ENCODE results near the gene CD320. TPM values are rescaled to one million over a fixed set of nuclear protein-coding genes. Genes with fewer than 3 reads are reported as not detected.
"Not testable (repeated sequence)": the region's sequence is repeated elsewhere in the genome, so short reads cannot be mapped to it uniquely, and the experiment has no call there.

CD320 gene
- polyA plus RNA-seq, 1 donor (not counting 4 experiments of a cell fraction or from before 2014, with no cell fraction given): 14.1 TPM

DNA sequence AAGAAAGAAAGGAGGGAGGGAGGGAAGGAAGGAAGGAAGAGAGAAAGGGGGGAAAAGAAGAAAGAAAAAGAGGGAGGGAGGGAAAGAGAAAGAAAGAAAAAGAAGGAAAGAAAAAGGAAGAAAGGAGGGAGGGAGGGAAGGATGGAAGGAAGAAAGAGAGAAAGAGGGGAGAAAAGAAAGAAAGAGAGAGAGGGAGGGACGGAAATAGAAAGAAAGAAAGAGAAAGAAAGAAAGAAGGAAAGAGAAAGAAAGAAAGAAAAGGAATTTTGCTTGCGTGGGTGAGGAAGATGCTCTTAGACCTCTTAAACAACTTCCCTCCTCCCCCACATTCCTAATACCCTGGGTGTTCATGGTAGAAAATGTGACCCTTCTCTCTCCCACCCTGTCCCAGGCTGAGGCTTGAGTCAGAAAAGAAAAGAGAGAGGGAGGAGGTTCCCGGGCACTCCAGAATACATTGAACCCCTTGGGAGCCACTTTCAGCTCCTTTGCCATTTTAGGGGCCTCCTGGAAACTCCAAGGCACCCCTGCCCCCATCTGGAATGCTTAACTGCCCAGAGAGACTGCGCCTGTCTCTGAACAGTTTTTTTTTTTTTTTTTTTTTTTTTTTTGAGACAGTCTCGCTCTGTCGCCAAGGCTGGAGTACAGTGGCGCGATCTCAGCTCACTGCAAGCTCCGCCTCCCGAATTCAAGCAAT is 44.1 kb upstream of the CD320 start:
- Histone ChIP-seq H3K9me1 (ENCODE audit: control insufficient read depth, extremely low read depth, insufficient read depth, low read length) (no peaks in the 10 kb centered on the region), H3K79me2 (ENCODE audit: control insufficient read depth, insufficient read depth, low read length) (no peaks in the 10 kb centered on the region), H3K4me3 (ENCODE audit: control insufficient read depth in 2 of 3, extremely low read depth in 1 of 3, insufficient read depth in 2 of 3, low read depth in 1 of 3, low read length in 3 of 3) (no peak overlapping the region), H3K9me3 (ENCODE audit: control insufficient read depth, low read depth, low read length) (no peaks in the 10 kb centered on the region), H4K20me1 (ENCODE audit: control insufficient read depth, extremely low read depth, insufficient read depth, low read length) (no peaks in the 10 kb centered on the region), H3K27me3 (ENCODE audit: control insufficient read depth, extremely low read depth, insufficient read depth, low read length) (no peaks in the 10 kb centered on the region), H3K4me1 (ENCODE audit: control insufficient read depth, extremely low read depth, insufficient read depth, low read length) (peaks cover 16% of the 10 kb centered on the region), H2AFZ (ENCODE audit: control insufficient read depth, low read length) (no peak overlapping the region), H3K27ac (ENCODE audit: control insufficient read depth, insufficient read depth, low read length) (no peak overlapping the region), H3K9ac (ENCODE audit: control insufficient read depth, extremely low read depth, insufficient read depth, low read length) (no peak overlapping the region), H3K36me3 (ENCODE audit: control insufficient read depth in 2 of 2, extremely low read depth in 1 of 2, insufficient read depth in 2 of 2, low read length in 2 of 2) (no peaks in the 10 kb centered on the region), H3K4me2 (ENCODE audit: control insufficient read depth, extremely low read depth, insufficient read depth, low read depth, low read length) (peak overlapping the region; percentile 37)
- DNase-seq (ENCODE audit: low read depth, low spot score): no peak
- FAIRE-seq: no peak
- no peak for TF ChIP-seq EZH2 (IDR thresholded peaks at IDR 0.05; ENCODE audit: low read length)
- TF ChIP-seq, protein P1, sequence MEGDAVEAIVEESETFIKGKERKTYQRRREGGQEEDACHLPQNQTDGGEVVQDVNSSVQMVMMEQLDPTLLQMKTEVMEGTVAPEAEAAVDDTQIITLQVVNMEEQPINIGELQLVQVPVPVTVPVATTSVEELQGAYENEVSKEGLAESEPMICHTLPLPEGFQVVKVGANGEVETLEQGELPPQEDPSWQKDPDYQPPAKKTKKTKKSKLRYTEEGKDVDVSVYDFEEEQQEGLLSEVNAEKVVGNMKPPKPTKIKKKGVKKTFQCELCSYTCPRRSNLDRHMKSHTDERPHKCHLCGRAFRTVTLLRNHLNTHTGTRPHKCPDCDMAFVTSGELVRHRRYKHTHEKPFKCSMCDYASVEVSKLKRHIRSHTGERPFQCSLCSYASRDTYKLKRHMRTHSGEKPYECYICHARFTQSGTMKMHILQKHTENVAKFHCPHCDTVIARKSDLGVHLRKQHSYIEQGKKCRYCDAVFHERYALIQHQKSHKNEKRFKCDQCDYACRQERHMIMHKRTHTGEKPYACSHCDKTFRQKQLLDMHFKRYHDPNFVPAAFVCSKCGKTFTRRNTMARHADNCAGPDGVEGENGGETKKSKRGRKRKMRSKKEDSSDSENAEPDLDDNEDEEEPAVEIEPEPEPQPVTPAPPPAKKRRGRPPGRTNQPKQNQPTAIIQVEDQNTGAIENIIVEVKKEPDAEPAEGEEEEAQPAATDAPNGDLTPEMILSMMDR (optimal IDR thresholded peaks at IDR 0.05 in 1 of 3, IDR thresholded peaks at IDR 0.05 in 1 of 3, conservative IDR thresholded peaks at IDR 0.05 in 1 of 3; ENCODE audit: extremely low read depth in 1 of 3, insufficient read depth in 2 of 3, low read length in 3 of 3): no peak
- dilution Hi-C loops (cut with MboI; ENCODE audit: extremely low pct_ligation_motif_present, low sequenced_read_pairs): no loop called here

DNA sequence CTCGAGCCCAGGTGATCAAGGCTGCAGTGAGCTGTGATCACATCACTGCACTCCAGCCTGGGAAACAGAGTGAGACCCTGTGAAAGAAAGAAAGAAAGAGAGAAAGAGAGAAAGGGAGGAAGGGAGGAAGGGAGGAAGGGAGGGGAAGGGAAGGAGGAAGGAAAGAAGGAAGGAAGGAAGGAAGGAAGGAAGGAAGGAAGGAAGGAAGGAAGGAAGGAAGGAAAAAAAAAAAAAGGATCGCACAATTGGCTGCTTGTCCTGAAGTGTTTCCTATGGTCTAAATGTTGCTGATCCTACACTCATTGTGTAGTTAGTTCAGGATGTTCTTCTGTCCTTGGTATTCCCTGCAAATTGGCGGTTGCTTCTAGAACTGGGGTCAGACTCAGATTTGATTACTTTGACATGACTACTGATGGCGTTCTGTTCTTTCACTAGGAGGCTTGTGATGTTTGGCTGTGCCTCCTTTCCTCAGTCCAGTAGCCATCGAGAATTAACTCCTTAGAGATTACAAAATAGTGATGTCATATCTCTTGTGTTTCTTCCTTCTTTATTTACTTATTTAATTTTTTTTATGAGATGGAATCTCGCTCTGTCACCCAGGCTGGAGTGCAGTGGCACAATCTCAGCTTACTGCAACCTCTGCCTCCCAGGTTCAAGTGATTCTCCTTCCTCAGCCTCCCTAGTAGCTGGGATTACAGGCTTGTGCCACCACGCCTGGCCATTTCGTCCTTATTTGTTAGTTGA is 41.6 kb upstream of the CD320 start:
- H3K36me3 ChIP-seq (ENCODE audit: control insufficient read depth in 2 of 2, extremely low read depth in 1 of 2, insufficient read depth in 2 of 2, low read length in 2 of 2); H3K4me2 ChIP-seq (ENCODE audit: control insufficient read depth, extremely low read depth, insufficient read depth, low read depth, low read length); H3K27me3 ChIP-seq (ENCODE audit: control insufficient read depth, extremely low read depth, insufficient read depth, low read length); DNase-seq (ENCODE audit: low read depth, low spot score); FAIRE-seq; dilution Hi-C loops (cut with MboI; ENCODE audit: extremely low pct_ligation_motif_present, low sequenced_read_pairs); H3K4me1 ChIP-seq (ENCODE audit: control insufficient read depth, extremely low read depth, insufficient read depth, low read length); H3K9ac ChIP-seq (ENCODE audit: control insufficient read depth, extremely low read depth, insufficient read depth, low read length); H3K9me3 ChIP-seq (ENCODE audit: control insufficient read depth, low read depth, low read length); H3K9me1 ChIP-seq (ENCODE audit: control insufficient read depth, extremely low read depth, insufficient read depth, low read length); H3K27ac ChIP-seq (ENCODE audit: control insufficient read depth, insufficient read depth, low read length); H4K20me1 ChIP-seq (ENCODE audit: control insufficient read depth, extremely low read depth, insufficient read depth, low read length); H3K79me2 ChIP-seq (ENCODE audit: control insufficient read depth, insufficient read depth, low read length); H3K4me3 ChIP-seq (ENCODE audit: control insufficient read depth in 2 of 3, extremely low read depth in 1 of 3, insufficient read depth in 2 of 3, low read depth in 1 of 3, low read length in 3 of 3); H2AFZ ChIP-seq (ENCODE audit: control insufficient read depth, low read length): not testable (repeated sequence)

Data from keratinocyte (primary cell).